Measurements from ENCODE around the gene PIK3CB.
"Not testable (repeated sequence)": the region's sequence is repeated elsewhere in the genome, so short reads cannot be mapped to it uniquely, and the experiment has no call there.

PIK3CB gene

DNA sequence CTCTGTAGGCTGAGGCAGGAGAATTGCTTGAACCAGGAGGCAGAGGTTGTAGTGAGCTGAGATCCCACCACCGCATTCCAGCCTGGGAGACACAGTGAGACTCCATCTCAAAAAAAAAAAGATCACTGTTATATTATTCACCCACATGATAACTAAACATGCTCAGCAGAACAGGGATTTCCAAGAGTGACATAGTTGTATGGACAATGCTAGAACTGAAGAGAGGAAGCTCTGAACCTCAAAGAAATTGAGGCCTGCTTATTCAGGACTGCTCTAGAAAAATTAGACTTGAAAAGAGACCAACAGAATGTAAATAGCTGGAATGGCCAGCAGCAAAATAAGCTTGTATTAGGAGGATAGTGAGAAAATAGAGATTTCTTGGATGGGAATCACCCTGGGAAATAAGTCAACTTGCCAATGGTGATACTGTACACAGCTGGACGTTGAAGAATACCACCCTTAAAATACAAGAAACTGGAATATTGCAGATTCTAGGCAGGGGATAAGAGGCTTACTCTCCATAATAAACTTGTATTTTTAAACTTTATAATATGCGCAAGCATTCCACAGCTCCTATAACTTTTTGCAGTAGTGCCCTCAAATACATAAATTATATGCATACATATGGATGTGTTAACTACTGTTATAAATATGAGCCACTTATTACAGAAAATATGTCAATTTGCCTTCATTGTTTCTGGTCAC, 28.2 kb downstream of the PIK3CB start:
- Histone ChIP-seq H3K4me3 (ENCODE audit: insufficient read depth, low read depth, low read length) (no peak overlapping the region), H3K27me3 (ENCODE audit: control insufficient read depth, insufficient read depth, low read length, poor library complexity, severe bottlenecking) (no peaks in the 10 kb centered on the region), H3K4me1 (ENCODE audit: control insufficient read depth, insufficient read depth, low read length) (no peaks in the 10 kb centered on the region), H3K27ac (ENCODE audit: insufficient read depth, low read depth, low read length, poor library complexity, severe bottlenecking) (no peak overlapping the region), H3K9me3 (ENCODE audit: control insufficient read depth, low read length) (no peaks in the 10 kb centered on the region), H3K36me3 (ENCODE audit: control insufficient read depth, insufficient read depth, low read length) (no peaks in the 10 kb centered on the region)
- WGBS, 2 experiments, result 71 to 85% methylated on average over 2 to 3 of the region's 3 CpGs

DNA sequence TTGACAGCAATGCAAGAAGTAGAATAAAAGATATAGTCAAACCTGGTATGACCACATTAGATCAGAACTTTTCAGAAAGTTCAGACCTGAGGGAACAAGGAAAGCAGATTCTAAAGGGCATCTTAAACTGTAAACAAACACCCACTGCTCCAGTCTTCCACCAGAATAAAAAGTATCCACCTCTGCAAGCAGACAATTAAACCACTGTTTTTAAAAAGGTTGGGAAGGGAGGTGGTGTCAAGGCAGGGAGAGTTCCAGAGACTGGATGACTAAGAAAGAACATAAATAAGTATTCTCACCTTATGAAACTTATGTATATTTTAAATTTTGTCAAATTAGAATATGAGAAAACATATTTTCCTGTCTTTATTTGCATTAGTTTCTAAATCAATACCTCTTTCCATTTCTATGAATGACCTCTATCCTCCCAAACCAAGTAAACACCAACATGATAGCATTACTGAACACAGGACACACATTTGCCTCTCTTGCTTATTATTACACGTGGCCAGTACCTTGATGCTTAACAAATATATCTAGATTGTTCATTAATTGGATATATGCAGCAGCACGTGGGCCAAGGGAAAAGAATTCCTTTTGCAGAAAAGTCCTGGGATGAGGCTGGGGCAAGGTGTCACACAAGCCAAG, 31.6 kb downstream of the PIK3CB start:
- H3K4me3 ChIP-seq (ENCODE audit: insufficient read depth, low read depth, low read length), result no peak overlapping the region
- no peaks in the 10 kb centered on the region for H3K9me3 ChIP-seq (ENCODE audit: control insufficient read depth, low read length)
- no peak overlapping the region for H3K27ac ChIP-seq (ENCODE audit: insufficient read depth, low read depth, low read length, poor library complexity, severe bottlenecking)
- 92 to 100% methylated on average over 2 of the region's 2 CpGs for WGBS, 2 experiments
- no peaks in the 10 kb centered on the region for H3K4me1 ChIP-seq (ENCODE audit: control insufficient read depth, insufficient read depth, low read length)
- no peaks in the 10 kb centered on the region for H3K36me3 ChIP-seq (ENCODE audit: control insufficient read depth, insufficient read depth, low read length)
- H3K27me3 ChIP-seq (ENCODE audit: control insufficient read depth, insufficient read depth, low read length, poor library complexity, severe bottlenecking), result no peaks in the 10 kb centered on the region

- not testable (repeated sequence) for H3K9me3 ChIP-seq (ENCODE audit: control insufficient read depth, low read length); H3K36me3 ChIP-seq (ENCODE audit: control insufficient read depth, insufficient read depth, low read length); H3K4me3 ChIP-seq (ENCODE audit: insufficient read depth, low read depth, low read length); H3K27ac ChIP-seq (ENCODE audit: insufficient read depth, low read depth, low read length, poor library complexity, severe bottlenecking); H3K4me1 ChIP-seq (ENCODE audit: control insufficient read depth, insufficient read depth, low read length); H3K27me3 ChIP-seq (ENCODE audit: control insufficient read depth, insufficient read depth, low read length, poor library complexity, severe bottlenecking)
- WGBS, 2 experiments, result 87 to 94% methylated on average over 6 of the region's 6 CpGs
These were observed 32.5 kb downstream of the PIK3CB start for GRCh38 chr3:138802223-138802622.

DNA sequence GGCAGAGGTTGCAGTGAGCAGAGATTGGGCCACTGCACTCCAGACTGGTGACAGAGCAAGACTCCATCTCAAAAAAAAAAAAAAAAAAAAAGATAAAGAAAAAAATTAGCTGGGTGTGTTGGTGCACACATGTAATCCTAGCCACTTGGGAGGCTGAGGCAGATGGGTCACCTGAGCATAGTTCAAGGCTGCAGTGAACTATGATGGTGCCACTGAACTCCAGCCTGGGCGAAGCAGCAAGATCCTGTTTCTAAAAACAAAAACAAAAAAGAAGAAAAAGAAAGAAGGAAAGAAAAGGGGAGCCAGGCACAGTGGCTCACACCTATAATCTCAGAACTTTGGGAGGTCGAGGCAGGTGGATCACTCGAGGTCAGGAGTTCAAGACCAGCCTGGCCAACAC, 32.9 kb downstream of the PIK3CB start:
- 95 to 96% methylated on average over 3 of the region's 3 CpGs for WGBS, 2 experiments
- no peaks in the 10 kb centered on the region for H3K9me3 ChIP-seq (ENCODE audit: control insufficient read depth, low read length)
- H3K4me3 ChIP-seq (ENCODE audit: insufficient read depth, low read depth, low read length), result no peak overlapping the region
- no peaks in the 10 kb centered on the region for H3K4me1 ChIP-seq (ENCODE audit: control insufficient read depth, insufficient read depth, low read length)
- H3K27ac ChIP-seq (ENCODE audit: insufficient read depth, low read depth, low read length, poor library complexity, severe bottlenecking), result no peak overlapping the region
- H3K27me3 ChIP-seq (ENCODE audit: control insufficient read depth, insufficient read depth, low read length, poor library complexity, severe bottlenecking), result no peaks in the 10 kb centered on the region
- H3K36me3 ChIP-seq (ENCODE audit: control insufficient read depth, insufficient read depth, low read length), result no peaks in the 10 kb centered on the region

- Histone ChIP-seq H3K27me3 (ENCODE audit: control insufficient read depth, insufficient read depth, low read length, poor library complexity, severe bottlenecking) (no peaks in the 10 kb centered on the region), H3K4me3 (ENCODE audit: insufficient read depth, low read depth, low read length) (no peak overlapping the region), H3K4me1 (ENCODE audit: control insufficient read depth, insufficient read depth, low read length) (no peaks in the 10 kb centered on the region), H3K9me3 (ENCODE audit: control insufficient read depth, low read length) (no peaks in the 10 kb centered on the region), H3K27ac (ENCODE audit: insufficient read depth, low read depth, low read length, poor library complexity, severe bottlenecking) (no peak overlapping the region), H3K36me3 (ENCODE audit: control insufficient read depth, insufficient read depth, low read length) (no peaks in the 10 kb centered on the region)
- 89 to 100% methylated on average over 2 of the region's 2 CpGs for WGBS, 2 experiments
These were observed 34.5 kb downstream of the PIK3CB start for GRCh38 chr3:138800248-138800647.

GRCh38 chr3:138799822-138800221, 34.9 kb downstream of the PIK3CB start:
- H3K9me3 ChIP-seq (ENCODE audit: control insufficient read depth, low read length), result no peaks in the 10 kb centered on the region
- no peaks in the 10 kb centered on the region for H3K27me3 ChIP-seq (ENCODE audit: control insufficient read depth, insufficient read depth, low read length, poor library complexity, severe bottlenecking)
- H3K27ac ChIP-seq (ENCODE audit: insufficient read depth, low read depth, low read length, poor library complexity, severe bottlenecking), result no peak overlapping the region
- no peaks in the 10 kb centered on the region for H3K36me3 ChIP-seq (ENCODE audit: control insufficient read depth, insufficient read depth, low read length)
- H3K4me3 ChIP-seq (ENCODE audit: insufficient read depth, low read depth, low read length), result no peak overlapping the region
- 90 to 94% methylated on average over 3 of the region's 3 CpGs for WGBS, 2 experiments
- H3K4me1 ChIP-seq (ENCODE audit: control insufficient read depth, insufficient read depth, low read length), result no peaks in the 10 kb centered on the region

DNA sequence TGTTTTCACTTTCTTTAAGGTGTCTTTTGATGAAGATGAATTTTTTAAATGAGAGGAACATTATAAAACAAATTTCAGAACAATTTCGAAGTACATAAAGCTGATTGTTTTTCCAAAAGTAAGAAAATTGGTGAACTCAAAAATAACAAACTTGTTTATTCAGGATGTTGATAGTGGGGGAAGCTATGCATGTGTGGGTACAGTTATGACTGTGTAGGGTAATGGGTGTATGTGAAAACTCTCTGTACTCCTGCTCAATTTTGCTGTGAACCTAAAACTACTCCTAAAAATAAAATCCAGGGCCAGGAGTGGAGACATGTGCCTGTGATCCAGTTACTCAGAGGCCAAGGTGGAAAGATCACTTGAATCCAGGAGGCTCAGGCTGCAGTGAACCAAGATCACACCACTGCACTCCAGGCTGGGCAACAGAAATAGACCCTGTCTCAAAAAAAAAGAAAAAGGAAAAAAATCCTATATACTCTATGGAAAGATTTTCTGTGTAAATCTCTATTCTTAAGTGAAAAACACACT, 37.2 kb downstream of the PIK3CB start:
- Histone ChIP-seq H3K36me3 (ENCODE audit: control insufficient read depth, insufficient read depth, low read length) (no peaks in the 10 kb centered on the region), H3K9me3 (ENCODE audit: control insufficient read depth, low read length) (no peaks in the 10 kb centered on the region), H3K4me3 (ENCODE audit: insufficient read depth, low read depth, low read length) (no peak overlapping the region), H3K27ac (ENCODE audit: insufficient read depth, low read depth, low read length, poor library complexity, severe bottlenecking) (no peak overlapping the region), H3K27me3 (ENCODE audit: control insufficient read depth, insufficient read depth, low read length, poor library complexity, severe bottlenecking) (no peaks in the 10 kb centered on the region), H3K4me1 (ENCODE audit: control insufficient read depth, insufficient read depth, low read length) (no peaks in the 10 kb centered on the region)
- 94 to 100% methylated on average over 1 of the region's 1 CpG for WGBS, 2 experiments

DNA sequence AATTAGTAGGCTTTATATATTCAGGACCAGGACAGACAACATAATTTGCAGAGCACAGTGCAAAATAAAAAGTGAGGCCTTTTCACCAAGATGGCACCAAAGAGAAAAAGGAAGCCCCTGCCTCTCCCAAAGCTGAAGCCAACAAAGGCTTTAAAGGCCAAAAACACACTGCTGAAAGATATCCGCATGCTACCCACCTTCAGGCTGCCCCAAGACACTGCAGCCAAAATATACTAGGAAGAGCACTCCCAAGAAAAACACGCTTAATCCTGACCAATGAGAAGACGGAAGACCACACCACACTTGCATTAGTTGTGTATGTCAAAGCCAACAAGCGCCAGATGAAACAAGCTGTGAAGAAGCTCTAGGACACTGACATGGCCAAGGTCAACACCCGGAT, 38.0 kb downstream of the PIK3CB start:
- Histone ChIP-seq H3K4me1 (ENCODE audit: control insufficient read depth, insufficient read depth, low read length) (no peaks in the 10 kb centered on the region), H3K4me3 (ENCODE audit: insufficient read depth, low read depth, low read length) (no peak overlapping the region), H3K36me3 (ENCODE audit: control insufficient read depth, insufficient read depth, low read length) (no peaks in the 10 kb centered on the region), H3K27ac (ENCODE audit: insufficient read depth, low read depth, low read length, poor library complexity, severe bottlenecking) (no peak overlapping the region), H3K9me3 (ENCODE audit: control insufficient read depth, low read length) (no peaks in the 10 kb centered on the region), H3K27me3 (ENCODE audit: control insufficient read depth, insufficient read depth, low read length, poor library complexity, severe bottlenecking) (no peaks in the 10 kb centered on the region)
- 92 to 95% methylated on average over 5 of the region's 5 CpGs for WGBS, 2 experiments

DNA sequence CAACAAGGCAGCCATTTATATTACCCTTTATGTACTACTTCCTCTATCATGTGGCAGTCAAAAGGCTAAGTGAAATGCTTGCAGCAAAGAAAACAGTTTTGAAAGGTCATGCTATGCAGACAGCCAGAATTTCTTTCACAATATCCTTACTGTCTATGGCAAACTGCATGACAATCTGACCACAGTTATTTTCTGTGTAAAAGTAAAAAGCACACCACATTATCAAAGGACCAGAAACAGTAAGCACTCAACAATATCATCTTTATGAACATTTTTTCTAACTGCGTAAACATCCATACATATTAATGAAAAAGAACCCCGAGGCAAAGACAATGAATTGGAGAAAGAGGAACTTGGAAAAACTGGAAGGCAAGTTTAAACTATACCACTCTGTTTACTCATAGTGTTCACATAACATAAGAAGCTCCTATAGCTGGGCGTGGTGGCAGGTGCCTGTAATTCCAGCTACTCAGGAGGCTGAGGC, 47.9 kb downstream of the PIK3CB start:
- no peaks in the 10 kb centered on the region for H3K36me3 ChIP-seq (ENCODE audit: control insufficient read depth, insufficient read depth, low read length)
- H3K27ac ChIP-seq (ENCODE audit: insufficient read depth, low read depth, low read length, poor library complexity, severe bottlenecking), result no peak overlapping the region
- no peaks in the 10 kb centered on the region for H3K27me3 ChIP-seq (ENCODE audit: control insufficient read depth, insufficient read depth, low read length, poor library complexity, severe bottlenecking)
- no peaks in the 10 kb centered on the region for H3K4me1 ChIP-seq (ENCODE audit: control insufficient read depth, insufficient read depth, low read length)
- no peaks in the 10 kb centered on the region for H3K9me3 ChIP-seq (ENCODE audit: control insufficient read depth, low read length)
- 91 to 96% methylated on average over 3 of the region's 3 CpGs for WGBS, 2 experiments
- H3K4me3 ChIP-seq (ENCODE audit: insufficient read depth, low read depth, low read length), result no peak overlapping the region

DNA sequence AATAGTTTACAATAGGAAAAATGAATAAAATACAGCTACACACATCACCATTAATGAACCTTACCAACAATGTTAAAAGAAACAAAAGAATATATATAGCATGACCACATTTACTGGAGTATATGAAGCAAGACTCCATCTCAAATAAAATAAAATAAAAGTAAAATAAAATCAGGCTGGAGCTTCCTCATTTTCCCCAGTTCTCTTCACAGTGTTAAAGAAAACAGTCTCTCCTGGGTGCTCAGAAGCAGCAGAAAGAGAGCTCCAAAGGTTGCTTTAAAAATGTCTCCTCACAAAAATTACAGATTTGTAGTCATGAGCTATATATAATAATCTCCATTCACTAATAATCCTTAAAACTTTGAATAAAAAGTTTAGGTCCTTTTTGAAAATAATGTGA, 48.8 kb downstream of the PIK3CB start:
- Histone ChIP-seq H3K27me3 (ENCODE audit: control insufficient read depth, insufficient read depth, low read length, poor library complexity, severe bottlenecking) (no peaks in the 10 kb centered on the region), H3K4me3 (ENCODE audit: insufficient read depth, low read depth, low read length) (no peak overlapping the region), H3K36me3 (ENCODE audit: control insufficient read depth, insufficient read depth, low read length) (no peaks in the 10 kb centered on the region), H3K4me1 (ENCODE audit: control insufficient read depth, insufficient read depth, low read length) (no peaks in the 10 kb centered on the region), H3K9me3 (ENCODE audit: control insufficient read depth, low read length) (no peaks in the 10 kb centered on the region), H3K27ac (ENCODE audit: insufficient read depth, low read depth, low read length, poor library complexity, severe bottlenecking) (no peak overlapping the region)
